Tongue (tissue), 2 donors: Measurements from ENCODE around the gene CTNNB1. TPM values are rescaled to one million over a fixed set of nuclear protein-coding genes. Genes with fewer than 3 reads are reported as not detected.

Source experiments
- DNase-seq: peaks from one replicate; pipeline ENCODE4 v3.0.0-alpha.2; 2015
- total RNA-seq: library from RNA; depleted of rRNA; stranded (reverse); fragments of >200 nt; gene quantifications from one replicate; pipeline ENCODE4 v1.2.3, GENCODE V29; 2014

CTNNB1 gene
- total RNA-seq, 1 donor from 2014 or later, result 652 TPM

DNA sequence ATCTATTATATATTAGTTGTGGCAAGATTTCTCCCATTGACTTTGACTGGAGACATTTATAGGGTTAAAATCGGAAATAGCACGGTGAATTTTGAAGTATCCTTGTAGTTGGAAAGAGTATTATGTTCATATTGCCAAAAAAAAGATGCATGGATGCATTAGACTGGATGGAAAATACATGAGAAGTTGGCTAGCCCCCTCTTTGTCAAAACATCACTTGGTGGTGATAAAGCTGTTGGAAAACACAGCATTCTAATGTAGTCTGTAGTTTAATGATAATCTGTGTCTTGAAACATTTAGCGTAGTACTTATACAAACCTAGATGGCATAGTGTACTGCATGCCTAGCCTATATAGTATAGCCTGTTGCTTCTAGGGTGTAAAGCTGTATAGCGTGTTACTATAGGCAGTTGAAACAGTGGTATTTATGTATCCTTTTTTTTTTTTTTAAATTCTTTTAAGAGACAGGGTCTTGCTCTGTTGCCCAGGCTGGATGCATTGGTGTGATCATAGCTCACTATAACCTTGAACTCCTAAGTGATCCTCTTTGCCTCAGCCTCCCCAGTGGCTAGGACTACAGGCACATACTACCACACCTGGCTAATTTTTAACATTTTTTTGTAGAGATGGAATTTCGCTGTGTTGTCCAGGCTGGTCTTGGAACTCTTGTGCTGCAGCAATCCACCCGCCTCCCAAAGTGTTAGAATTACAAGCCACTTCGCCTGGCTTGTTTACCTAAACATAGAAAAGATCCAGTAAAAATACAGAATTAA lies 21.8 kb downstream of the CTNNB1 start:
- DNase-seq, result no peak

DNA sequence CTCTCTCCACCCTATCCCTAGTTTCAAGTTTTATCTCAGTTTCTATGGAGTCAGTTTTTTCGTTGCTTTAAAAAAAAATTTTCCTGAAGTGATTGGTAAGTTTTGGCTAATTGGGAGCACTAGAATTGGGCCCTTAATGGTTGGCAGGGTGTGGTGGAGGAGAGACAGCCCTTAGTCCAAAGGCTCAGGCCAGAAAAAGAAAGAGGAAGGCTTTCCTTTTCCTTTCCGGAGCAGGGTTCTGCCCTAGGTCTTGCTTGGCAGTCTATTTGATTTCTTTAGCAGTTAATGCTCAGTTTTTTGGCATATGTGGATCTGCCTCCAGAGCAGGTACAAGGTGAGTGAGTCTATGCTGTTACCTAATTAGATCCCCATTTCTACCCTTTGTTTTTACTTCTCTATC lies 22.7 kb downstream of the CTNNB1 start:
- DNase-seq, result no peak

GRCh38 chr3:41222501-41222900 lies 23.2 kb downstream of the CTNNB1 start:
- DNase-seq, result no peak

- DNase-seq, result no peak
Measured at GRCh38 chr3:41223078-41223477, 23.8 kb downstream of the CTNNB1 start.

GRCh38 chr3:41223691-41224090 lies 24.4 kb downstream of the CTNNB1 start:
- no peak for DNase-seq

- DNase-seq, result no peak
Measured at GRCh38 chr3:41224120-41224806, 25.0 kb downstream of the CTNNB1 start.

GRCh38 chr3:41234823-41235721 lies 35.8 kb downstream of the CTNNB1 start:
- DNase-seq, result no peak

DNA sequence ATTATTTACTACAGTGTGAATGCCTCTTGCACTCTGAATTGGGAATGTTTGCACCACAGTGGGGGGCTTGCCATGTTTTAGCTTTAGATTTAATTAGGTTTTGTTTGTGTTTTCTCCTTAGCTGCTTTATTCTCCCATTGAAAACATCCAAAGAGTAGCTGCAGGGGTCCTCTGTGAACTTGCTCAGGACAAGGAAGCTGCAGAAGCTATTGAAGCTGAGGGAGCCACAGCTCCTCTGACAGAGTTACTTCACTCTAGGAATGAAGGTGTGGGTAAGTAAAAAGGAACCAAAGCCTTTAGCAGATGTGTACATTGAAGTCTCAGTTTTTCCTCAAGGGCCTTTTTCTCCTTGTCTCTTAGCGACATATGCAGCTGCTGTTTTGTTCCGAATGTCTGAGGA lies 36.9 kb downstream of the CTNNB1 start:
- DNase-seq, result no peak

DNA sequence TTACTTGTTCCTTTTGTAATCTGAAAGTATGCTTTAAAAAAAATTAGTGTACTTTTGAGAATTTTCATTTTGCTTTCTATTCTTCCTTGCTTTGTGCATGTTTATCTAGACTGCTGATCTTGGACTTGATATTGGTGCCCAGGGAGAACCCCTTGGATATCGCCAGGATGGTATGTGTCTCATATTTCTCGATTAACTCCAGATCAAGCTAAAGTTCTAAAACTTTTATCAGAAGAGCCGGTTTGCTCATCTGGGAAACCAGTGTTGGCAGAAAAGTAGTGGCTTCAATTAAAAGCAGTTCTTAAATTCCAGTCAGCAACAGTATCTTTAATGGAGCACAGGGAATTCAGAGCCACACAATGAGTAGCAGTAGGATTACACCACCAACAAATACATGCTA lies 38.6 kb downstream of the CTNNB1 start:
- no peak for DNase-seq

GRCh38 chr3:41239587-41239986 lies 40.3 kb downstream of the CTNNB1 start:
- DNase-seq, result no peak

DNA sequence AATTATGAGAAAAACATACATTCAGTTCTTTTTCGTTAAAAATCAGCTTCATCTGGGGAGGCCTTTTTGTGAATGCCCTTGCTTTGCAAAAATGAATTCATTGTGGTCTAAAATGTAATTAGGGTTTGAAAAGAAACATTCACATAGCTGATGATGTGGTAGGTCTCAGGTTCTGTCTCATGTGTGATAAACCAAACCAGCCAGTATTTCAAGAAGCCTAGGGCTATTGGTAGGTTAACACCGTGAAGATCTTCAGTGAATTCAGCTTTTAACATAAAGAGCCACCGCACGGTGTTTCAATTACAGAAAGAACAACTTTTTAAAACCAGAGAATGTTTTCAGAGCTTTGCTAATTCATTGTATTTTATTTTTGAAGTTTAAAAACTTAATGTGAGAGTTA lies 41.9 kb downstream of the CTNNB1 start:
- peak; percentile 40 for DNase-seq

GRCh38 chr3:41241800-41242571 lies 42.7 kb downstream of the CTNNB1 start:
- DNase-seq, result no peak

GRCh38 chr3:41243183-41243582 lies 43.9 kb downstream of the CTNNB1 start:
- no peak for DNase-seq

GRCh38 chr3:41244620-41245336 lies 45.5 kb downstream of the CTNNB1 start:
- DNase-seq, result no peak

GRCh38 chr3:41247055-41248004 lies 48.0 kb downstream of the CTNNB1 start:
- DNase-seq, result no peak

DNA sequence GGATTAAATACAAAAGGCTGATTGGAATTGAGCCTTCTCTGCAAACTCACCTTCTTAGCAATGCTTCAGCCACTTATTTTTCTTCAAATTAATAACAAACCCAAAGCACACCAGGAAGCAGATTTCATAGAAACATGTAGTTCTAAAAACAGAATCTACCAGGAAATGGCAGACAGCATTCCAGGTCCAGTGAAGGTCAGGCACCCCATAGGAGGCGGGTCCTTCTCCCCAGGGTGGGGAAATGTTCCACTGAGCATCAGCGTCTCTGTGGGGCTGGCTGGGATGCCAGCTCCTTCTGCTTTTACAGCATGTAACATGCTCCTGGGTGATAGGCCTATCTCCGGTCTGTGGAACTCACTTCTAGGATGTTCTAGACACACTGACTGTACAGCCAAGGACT lies 49.2 kb downstream of the CTNNB1 start:
- no peak for DNase-seq

- no peak for DNase-seq
Measured at GRCh38 chr3:41249318-41249717, 50.0 kb downstream of the CTNNB1 start.

- DNase-seq, result no peak
Measured at GRCh38 chr3:41250825-41251224, 51.5 kb downstream of the CTNNB1 start.

DNA sequence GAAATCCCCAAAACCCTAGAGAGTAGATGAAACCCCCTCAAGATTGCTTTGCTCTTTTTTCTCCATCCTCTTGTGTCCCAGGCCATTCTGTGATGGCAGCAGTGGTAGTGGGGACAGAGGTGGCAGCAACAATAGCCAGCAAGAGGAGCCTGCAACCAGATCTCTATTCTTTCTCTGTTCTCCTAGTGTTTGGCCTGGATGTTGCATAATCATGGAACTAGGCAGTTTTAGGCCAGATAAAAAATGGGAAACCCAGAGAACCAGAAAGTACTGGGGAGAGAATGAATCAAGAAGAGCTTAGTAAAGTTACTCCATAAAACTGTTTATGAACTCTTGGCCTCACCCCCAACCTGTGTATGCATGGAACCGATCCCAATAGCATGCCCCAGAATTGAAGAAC lies 52.3 kb downstream of the CTNNB1 start:
- DNase-seq, result no peak

- no peak for DNase-seq
Measured at GRCh38 chr3:41258239-41258800, 59.0 kb downstream of the CTNNB1 start.
